T-helper 9 cell (primary cell): ENCODE data around the gene CILP2.

Experiments
- DNase-seq: peaks from one replicate; pipeline ENCODE4 v3.0.0-alpha.2; 2020

CILP2 gene

DNA sequence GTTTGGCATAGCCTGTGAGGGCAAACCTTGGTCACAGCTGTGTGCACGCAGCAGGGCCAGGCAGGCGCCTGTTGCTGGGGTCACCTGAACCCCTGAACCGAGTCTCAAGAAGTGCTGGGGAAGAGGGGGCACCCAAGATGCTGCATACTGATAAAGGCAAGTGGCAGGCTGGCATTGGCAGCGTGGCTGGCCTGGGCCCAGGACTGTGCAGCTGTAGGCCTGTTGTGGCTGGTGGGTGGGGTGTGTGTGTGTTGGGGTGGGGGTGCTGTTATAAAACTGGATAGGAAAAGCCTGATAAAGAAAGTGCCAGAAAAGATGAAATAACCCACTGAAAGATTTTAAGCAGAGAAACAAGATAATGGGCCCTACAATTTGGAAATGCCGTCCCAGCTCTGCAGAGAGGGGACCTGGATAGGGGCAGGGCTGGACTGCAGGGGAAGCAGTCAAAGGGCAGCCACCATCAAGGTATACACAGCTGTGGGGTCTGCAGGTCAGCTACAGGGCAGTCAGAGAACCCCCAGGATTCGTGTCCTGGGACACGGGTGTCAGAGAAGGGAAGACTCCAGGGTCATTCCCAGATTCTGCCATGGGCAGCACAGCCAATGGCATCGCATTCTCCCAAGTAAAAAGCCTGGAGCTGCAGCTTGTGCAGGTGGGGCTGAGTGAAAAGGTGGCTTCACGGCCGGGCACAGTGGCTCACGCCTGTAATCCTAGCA is 33.2 kb downstream of the CILP2 start:
- no peak for DNase-seq

GRCh38 chr19:19575411-19575810 is 37.3 kb downstream of the CILP2 start:
- no peak for DNase-seq

DNA sequence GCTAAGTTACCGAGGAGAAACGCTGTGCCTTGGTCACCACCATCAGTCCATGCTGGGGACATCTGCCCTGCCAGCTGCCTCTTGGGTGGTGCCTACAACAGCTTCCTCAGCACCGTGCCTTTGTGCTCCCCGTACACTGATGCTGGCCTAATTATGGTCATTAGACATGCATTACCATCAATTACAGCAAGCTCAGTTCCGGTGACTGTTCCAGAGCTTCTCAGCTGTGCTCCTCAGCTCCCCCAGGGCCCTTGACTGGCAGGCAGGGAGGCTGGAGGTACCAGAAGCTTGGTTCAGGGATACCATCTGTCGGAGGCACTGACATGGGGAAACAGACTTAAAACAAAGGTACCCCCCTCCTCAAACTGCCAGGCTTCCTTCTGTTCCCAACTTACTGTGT is 40.2 kb downstream of the CILP2 start:
- DNase-seq = no peak

DNA sequence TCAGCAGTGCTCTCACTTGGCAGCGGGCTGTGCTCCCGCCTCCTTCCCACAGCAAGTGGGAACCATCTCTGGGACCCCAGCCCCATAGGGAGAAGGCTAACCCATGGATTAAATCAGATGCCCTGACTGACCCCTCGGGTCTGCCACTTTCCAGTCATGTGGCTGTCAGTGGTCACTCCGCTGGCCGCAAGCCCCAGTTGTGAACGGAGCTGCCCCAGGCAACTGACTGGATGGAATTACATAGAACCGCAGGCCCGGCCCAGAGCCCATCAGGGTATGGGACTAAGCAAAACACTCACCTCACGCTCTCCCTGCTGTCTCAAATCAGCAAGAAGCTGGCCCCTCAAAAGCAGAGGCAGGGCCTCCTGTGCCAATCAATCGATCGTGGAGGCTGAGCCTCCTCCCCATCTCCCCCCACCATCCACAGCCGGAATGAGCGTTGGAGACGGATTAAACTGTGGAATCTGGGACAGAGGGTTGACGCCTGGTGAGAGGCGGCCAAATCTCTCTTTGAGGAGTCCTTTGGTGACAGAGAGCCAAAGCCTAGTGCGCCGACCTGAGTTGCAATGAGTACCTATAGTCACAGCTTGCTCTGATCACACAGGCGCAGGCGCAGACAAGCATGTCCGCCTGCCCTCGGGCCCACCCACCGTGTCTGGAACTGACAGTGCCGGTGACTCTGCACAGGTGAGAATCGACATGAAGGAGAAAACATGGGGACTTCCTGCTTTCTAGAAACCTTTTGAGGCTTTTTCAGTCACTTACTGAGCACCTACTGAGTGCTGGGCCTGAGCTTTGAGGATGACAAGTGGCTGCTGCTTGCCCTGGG is 41.7 kb downstream of the CILP2 start:
- DNase-seq = no peak

DNA sequence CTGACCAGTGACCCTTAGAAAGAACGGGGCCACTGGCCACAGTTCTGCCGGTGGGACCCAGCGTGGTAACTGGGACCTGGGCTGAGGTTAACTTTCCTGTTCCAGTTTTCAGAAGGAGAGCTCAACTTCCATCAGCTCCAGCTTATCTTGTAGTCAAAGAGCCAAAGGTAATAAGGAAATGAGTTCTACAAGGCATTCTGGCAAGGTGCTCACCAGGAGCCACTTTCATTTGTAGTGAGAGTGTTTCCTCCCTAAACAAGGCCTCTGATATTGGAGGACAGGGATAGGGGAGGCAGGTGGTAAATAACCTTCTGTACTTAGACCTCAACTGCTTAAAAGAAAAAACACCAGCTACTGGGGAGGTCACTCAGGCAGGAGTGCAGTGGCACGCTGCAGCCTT is 42.4 kb downstream of the CILP2 start:
- no peak for DNase-seq

DNA sequence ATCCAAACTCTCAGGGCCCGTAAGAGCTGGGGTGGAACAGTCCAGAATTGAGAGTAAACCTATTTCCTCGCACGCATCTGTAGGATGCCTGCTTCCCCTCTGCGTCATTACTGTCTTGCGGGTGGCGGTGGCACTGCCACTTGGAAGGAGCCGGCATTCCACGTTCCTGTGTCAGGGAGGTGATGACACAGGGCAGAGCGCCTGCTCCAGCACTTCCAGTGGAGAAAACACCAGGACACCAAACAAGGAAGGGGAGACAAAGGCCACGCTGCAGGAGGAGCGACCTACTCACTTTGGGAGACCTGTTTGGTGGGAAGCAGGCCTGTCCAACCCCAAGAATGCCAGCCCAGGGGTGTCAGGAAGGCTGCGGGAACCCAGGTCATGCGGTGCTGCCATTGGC is 43.3 kb downstream of the CILP2 start:
- DNase-seq = no peak

GRCh38 chr19:19582471-19582870 is 44.4 kb downstream of the CILP2 start:
- DNase-seq = no peak

DNA sequence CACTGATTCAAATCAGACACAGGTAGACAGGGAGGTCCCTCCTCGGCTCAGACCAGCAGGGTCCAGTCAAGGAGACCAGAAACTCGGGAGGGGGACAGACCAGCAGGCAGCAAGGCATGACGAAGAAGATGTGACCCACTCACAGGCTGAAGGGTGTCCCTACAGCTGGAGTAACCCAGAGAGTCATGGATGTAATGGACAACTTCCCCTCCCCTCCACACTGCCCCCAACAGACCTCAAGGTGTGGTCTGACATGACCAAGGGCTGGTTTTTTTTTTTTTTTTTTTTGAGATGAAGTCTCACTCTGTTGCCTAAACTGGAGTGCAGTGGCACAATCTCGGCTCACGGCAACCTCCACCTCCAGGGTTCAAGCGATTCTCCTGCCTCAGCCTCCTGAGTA is 46.3 kb downstream of the CILP2 start:
- no peak for DNase-seq

- DNase-seq = no peak
Observed at GRCh38 chr19:19587771-19588170, 49.7 kb downstream of the CILP2 start.

DNA sequence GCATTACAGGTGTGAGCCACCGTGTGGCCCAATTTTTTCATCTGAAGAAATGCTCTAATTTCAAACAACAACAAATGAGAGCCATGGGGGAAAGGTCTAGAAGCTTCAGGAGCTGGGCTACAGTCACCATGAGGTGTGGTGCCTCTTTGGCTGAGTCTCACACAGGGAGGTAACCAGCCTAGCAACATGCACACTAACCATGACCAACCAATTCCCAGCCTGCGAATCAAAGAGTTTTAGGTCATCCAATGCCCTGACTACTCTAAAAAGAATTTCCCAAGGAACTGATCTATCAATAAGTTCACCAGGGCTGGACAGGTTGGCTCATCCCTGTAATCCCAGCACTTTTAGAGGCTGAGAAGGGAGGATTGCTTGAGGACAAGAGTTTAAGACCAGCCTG is 50.5 kb downstream of the CILP2 start:
- DNase-seq = no peak

GRCh38 chr19:19591133-19591825 is 53.2 kb downstream of the CILP2 start:
- DNase-seq = peak; percentile 60

DNA sequence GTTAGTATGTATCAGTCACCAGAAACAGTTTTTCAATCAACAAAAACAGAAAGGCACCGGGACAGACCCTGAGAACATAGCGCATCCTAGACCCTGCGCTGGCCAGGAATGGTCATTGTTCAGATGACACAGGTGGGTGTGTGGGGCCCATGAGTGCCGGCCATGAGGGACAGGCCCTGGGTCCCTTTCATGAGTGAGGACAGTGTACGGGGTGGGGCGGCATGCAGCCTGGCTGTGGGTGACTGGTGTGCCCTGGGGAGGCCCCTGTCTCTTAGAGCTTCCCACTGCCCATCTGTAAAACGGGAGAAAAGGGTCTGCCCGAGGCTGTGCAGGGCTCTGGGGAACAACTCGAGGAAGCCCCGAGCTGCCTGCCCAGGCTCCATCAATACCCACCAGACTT is 54.6 kb downstream of the CILP2 start:
- DNase-seq = no peak

DNA sequence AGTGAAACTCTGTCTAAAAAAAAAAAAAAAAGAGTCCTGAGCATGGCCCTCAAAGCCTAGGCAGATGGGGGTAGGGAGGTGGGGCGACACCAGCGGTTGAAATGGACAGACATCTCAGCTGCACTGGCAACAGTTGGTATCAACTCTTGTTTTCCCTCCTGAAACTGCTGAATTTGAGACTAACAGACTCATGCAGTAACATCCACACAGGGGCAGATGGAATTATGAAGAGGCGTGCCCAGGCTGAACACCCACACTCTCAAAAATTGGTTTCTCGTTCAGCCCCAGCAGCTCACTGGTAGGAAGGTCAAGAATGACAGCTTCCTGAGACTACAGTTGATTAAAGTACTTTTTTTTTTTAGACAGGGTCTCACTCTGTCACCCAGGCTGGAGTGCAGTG is 56.3 kb downstream of the CILP2 start:
- DNase-seq = no peak

DNA sequence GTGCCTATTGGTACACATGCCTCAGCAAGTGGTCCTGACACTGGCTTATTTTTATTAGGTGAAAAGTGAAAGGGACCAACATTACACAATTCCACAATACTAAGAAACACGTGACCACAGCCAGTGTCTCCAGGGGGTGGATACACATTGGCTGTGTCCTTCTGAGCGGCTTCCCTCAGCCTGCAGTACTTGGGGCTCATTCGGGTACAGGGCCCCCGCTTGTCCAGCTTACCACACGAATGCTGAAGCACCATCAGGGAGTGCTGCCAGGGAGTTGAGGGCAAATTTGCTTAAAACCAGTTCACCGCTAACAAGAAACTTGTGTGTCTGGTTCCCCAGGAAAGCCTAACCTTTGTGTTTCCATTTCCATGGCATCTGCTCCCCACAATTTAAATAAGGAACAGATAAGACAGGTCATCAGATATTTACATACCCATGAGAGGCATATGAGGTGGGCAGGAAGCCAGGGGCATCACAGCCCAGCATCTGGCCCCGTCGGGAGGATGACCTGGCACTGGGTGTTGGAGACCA is 57.2 kb downstream of the CILP2 start:
- no peak for DNase-seq
